SK-N-SH treated with all-trans-retinoic acid at 6 μM for 48 hours (cell line): ENCODE results near the gene TBL1X.

Source experiments
- ATAC-seq: fragments of 200-7000 bp; cut with Tn5 transposase; 3 replicates; pipeline ENCODE4 v1.9.1; 2020; ENCODE audit warnings: mild to moderate bottlenecking, moderate library complexity
- ARNTL ChIP-seq: fragments of 450-650 bp; formaldehyde crosslinking; IDR thresholded peaks from 2 replicates; pipeline ENCODE4 v1.5.0; 2020; ENCODE audit warnings: low read depth, mild to moderate bottlenecking, moderate library complexity, borderline replicate concordance
- BACH2 ChIP-seq: fragments of 250-450 bp; sonication (Bioruptor Pico); IDR thresholded peaks from 2 replicates; pipeline ENCODE4 v1.9.0; 2021; ENCODE audit warnings: mild to moderate bottlenecking, borderline replicate concordance
- CREB5 ChIP-seq: fragments of 250-450 bp; sonication (Bioruptor Pico); IDR thresholded peaks from 2 replicates; pipeline ENCODE4 v1.5.1; 2020; ENCODE audit warnings: low read depth, mild to moderate bottlenecking, moderate library complexity
- CSDC2 ChIP-seq: fragments of 250-450 bp; sonication (Bioruptor Pico); IDR thresholded peaks from 2 replicates; pipeline ENCODE4 v1.5.0; 2020; ENCODE audit warnings: mild to moderate bottlenecking, moderate library complexity
- CSRNP3 ChIP-seq: fragments of 250-450 bp; sonication (Bioruptor Pico); IDR thresholded peaks from 2 replicates; pipeline ENCODE4 v1.5.1; 2021; ENCODE audit warnings: mild to moderate bottlenecking, moderate library complexity
- ESRRG ChIP-seq: fragments of 250-450 bp; sonication (Bioruptor Pico); IDR thresholded peaks from 2 replicates; pipeline ENCODE4 v1.6.1; 2021; ENCODE audit warnings: mild to moderate bottlenecking
- GLIS3 ChIP-seq: fragments of 250-450 bp; sonication (Bioruptor Pico); IDR thresholded peaks from 2 replicates; pipeline ENCODE4 v1.5.0; 2020; ENCODE audit warnings: mild to moderate bottlenecking, moderate library complexity
- ISL1 ChIP-seq: fragments of 250-450 bp; sonication (Bioruptor Pico); IDR thresholded peaks from 2 replicates; pipeline ENCODE4 v2.1.2; 2022; ENCODE audit warnings: mild to moderate bottlenecking, moderate library complexity
- OSR1 ChIP-seq: fragments of 250-450 bp; sonication (Bioruptor Pico); IDR thresholded peaks from 2 replicates; pipeline ENCODE4 v1.8.0; 2022; ENCODE audit warnings: moderate library complexity, mild to moderate bottlenecking, inconsistent platforms
- PATZ1 ChIP-seq: fragments of 250-450 bp; sonication (Bioruptor Pico); IDR thresholded peaks from 2 replicates; pipeline ENCODE4 v1.8.0; 2020; ENCODE audit warnings: mild to moderate bottlenecking, moderate library complexity, borderline replicate concordance
- POU6F1 ChIP-seq: fragments of 250-450 bp; sonication (Bioruptor Pico); IDR thresholded peaks from 2 replicates; pipeline ENCODE4 v1.8.0; 2021; ENCODE audit warnings: low read depth, mild to moderate bottlenecking, moderate library complexity, borderline replicate concordance
- PPARA ChIP-seq: fragments of 250-450 bp; sonication (Bioruptor Pico); IDR thresholded peaks from 2 replicates; pipeline ENCODE4 v1.5.0; 2020; ENCODE audit warnings: mild to moderate bottlenecking, borderline replicate concordance
- RARB ChIP-seq: fragments of 250-450 bp; sonication (Bioruptor Pico); IDR thresholded peaks from 2 replicates; pipeline ENCODE4 v1.8.0; 2021; ENCODE audit warnings: mild to moderate bottlenecking, moderate library complexity
- SNAI2 ChIP-seq: fragments of 250-450 bp; sonication (Bioruptor Pico); IDR thresholded peaks from 2 replicates; pipeline ENCODE4 v1.5.0; 2020; ENCODE audit warnings: mild to moderate bottlenecking, moderate library complexity
- TCF4 ChIP-seq: fragments of 250-450 bp; sonication (Bioruptor Pico); IDR thresholded peaks from 2 replicates; pipeline ENCODE4 v1.8.0; 2021; ENCODE audit warnings: mild to moderate bottlenecking, moderate library complexity, borderline replicate concordance
- TOX ChIP-seq: fragments of 250-450 bp; sonication (Bioruptor Pico); IDR thresholded peaks from 2 replicates; pipeline ENCODE4 v1.8.0; 2021; ENCODE audit warnings: mild to moderate bottlenecking, moderate library complexity, borderline replicate concordance
- TSHZ2 ChIP-seq: fragments of 250-450 bp; sonication (Bioruptor Pico); IDR thresholded peaks from 2 replicates; pipeline ENCODE4 v1.5.0; 2020; ENCODE audit warnings: mild to moderate bottlenecking, moderate library complexity
- ZC3H10 ChIP-seq: fragments of 250-450 bp; sonication (Bioruptor Pico); IDR thresholded peaks from 2 replicates; pipeline ENCODE4 v1.5.1; 2021; ENCODE audit warnings: mild to moderate bottlenecking, moderate library complexity
- ZFP3 ChIP-seq: fragments of 250-450 bp; sonication (Bioruptor Pico); IDR thresholded peaks from 2 replicates; pipeline ENCODE4 v1.5.0; 2020; ENCODE audit warnings: mild to moderate bottlenecking, moderate library complexity
- ZFP30 ChIP-seq: fragments of 450-650 bp; formaldehyde crosslinking; IDR thresholded peaks from 2 replicates; pipeline ENCODE4 v1.5.0; 2022; ENCODE audit warnings: mild to moderate bottlenecking, moderate library complexity
- ZNF565 ChIP-seq: fragments of 450-650 bp; formaldehyde crosslinking; conservative IDR thresholded peaks from 2 replicates; pipeline ENCODE4 v1.5.0; 2020; ENCODE audit warnings: low read depth, mild to moderate bottlenecking, moderate library complexity
- ZNF8 ChIP-seq: fragments of 450-650 bp; formaldehyde crosslinking; IDR thresholded peaks from 2 replicates; pipeline ENCODE4 v1.5.0; 2020; ENCODE audit warnings: mild to moderate bottlenecking, moderate library complexity

The TBL1X gene

GRCh38 chrX:9604908-9605306 is 140.0 kb downstream of the TBL1X start:
- ATAC-seq, result no peak
- TF ChIP-seq SNAI2 (CRISPR knock-in tag) (no peak), ISL1 (CRISPR knock-in tag) (no peak), TCF4 (CRISPR knock-in tag) (no peak), ESRRG (CRISPR knock-in tag) (no peak), BACH2 (CRISPR knock-in tag) (no peak), CREB5 (no peak)

- no peak for TF ChIP-seq ZC3H10 (CRISPR knock-in tag)
- no peak for ATAC-seq
Observed at GRCh38 chrX:9605484-9605883, 140.6 kb downstream of the TBL1X start.

- ATAC-seq, result no peak
- no peak for TF ChIP-seq TOX (CRISPR knock-in tag)
- TF ChIP-seq TCF4 (CRISPR knock-in tag), result no peak
- TF ChIP-seq ISL1 (CRISPR knock-in tag), result no peak
- no peak for TF ChIP-seq CSDC2 (CRISPR knock-in tag)
- TF ChIP-seq RARB (CRISPR knock-in tag), result no peak
- no peak for TF ChIP-seq PPARA
- no peak for TF ChIP-seq BACH2 (CRISPR knock-in tag)
Observed at GRCh38 chrX:9606971-9607370, 142.1 kb downstream of the TBL1X start.

- TF ChIP-seq CREB5 (no peak), RARB (CRISPR knock-in tag) (no peak), OSR1 (CRISPR knock-in tag) (no peak), POU6F1 (CRISPR knock-in tag) (no peak), ZC3H10 (CRISPR knock-in tag) (no peak), ZFP30 (CRISPR knock-in tag) (no peak), SNAI2 (CRISPR knock-in tag) (no peak), ESRRG (CRISPR knock-in tag) (no peak), ZNF565 (CRISPR knock-in tag) (no peak), GLIS3 (CRISPR knock-in tag) (no peak), CSRNP3 (no peak), CSDC2 (CRISPR knock-in tag) (no peak), BACH2 (CRISPR knock-in tag) (no peak), ZFP3 (CRISPR knock-in tag) (no peak), TOX (CRISPR knock-in tag) (no peak), ARNTL (CRISPR knock-in tag) (no peak), PATZ1 (CRISPR knock-in tag) (no peak), ZNF8 (CRISPR knock-in tag) (no peak), TCF4 (CRISPR knock-in tag) (no peak), TSHZ2 (CRISPR knock-in tag) (no peak)
Observed at GRCh38 chrX:9609499-9609898, 144.6 kb downstream of the TBL1X start.

More at GRCh38 chrX:9609499-9609898, 144.6 kb downstream of the TBL1X start:
- no peak for ATAC-seq
